Measurements from ENCODE around the gene OTOA. TPM values are rescaled to one million over a fixed set of nuclear protein-coding genes. Genes with fewer than 3 reads are reported as not detected.

OTOA gene
- total RNA-seq, 1 experiment from 2014 or later = 0.11 TPM

DNA sequence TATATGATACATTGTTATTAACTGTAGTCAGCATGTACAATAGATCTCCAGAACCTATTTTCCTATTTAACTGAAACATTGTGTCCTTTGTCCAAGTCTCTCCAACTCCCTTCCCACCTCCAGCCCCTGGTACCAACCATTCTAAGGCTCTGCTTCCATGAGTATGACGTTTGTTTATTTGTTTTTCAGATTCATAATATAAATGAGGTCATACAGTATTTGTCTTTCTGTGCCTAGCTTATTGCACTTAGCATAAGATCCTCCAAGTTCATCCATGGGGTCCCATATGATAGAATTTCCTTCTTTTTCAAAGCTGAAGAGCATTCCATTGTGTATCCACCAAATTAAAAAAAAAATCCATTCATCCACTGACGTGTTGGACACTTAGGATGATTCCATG, 39.4 kb downstream of the OTOA start:
- Histone ChIP-seq H3K4me2 (ENCODE audit: insufficient read depth, insufficient read length, low read length) (no peak overlapping the region), H3K4me1 (ENCODE audit: insufficient read depth, low read length) (peaks cover 2% of the 10 kb centered on the region; the same call in 1 of the 2 replicates), H3K18ac (ENCODE audit: insufficient read length, low read depth, low read length) (no peak overlapping the region), H3K9ac (ENCODE audit: extremely low read depth, insufficient read length, low read length) (no peak overlapping the region), H3K23me2 (ENCODE audit: insufficient read length, low read depth, low read length, poor library complexity, severe bottlenecking) (no peaks in the 10 kb centered on the region), H2BK20ac (ENCODE audit: low read depth, low read length, poor library complexity, severe bottlenecking) (no peak overlapping the region), H3K79me1 (ENCODE audit: insufficient read depth, low read depth, low read length, poor library complexity, severe bottlenecking) (no peaks in the 10 kb centered on the region), H3K27me3 (ENCODE audit: insufficient read depth, low read length) (no peaks in the 10 kb centered on the region), H2BK15ac (ENCODE audit: low read depth, low read length) (no peak overlapping the region), H3K14ac (ENCODE audit: insufficient read depth, low read length) (no peak overlapping the region), H3K56ac (ENCODE audit: insufficient read length, low read depth, low read length) (no peak overlapping the region), H2BK5ac (ENCODE audit: insufficient read length, low read length) (no peak overlapping the region), H3K27ac (ENCODE audit: insufficient read length, low read depth, low read length) (no peak overlapping the region), H4K91ac (ENCODE audit: insufficient read length, low read depth, low read length) (no peak overlapping the region), H4K8ac (replicated peaks; ENCODE audit: insufficient read length, low read depth, low read length) (no peak overlapping the region), H2AFZ (ENCODE audit: low read length) (no peak overlapping the region), H4K5ac (ENCODE audit: insufficient read length, low read depth, low read length) (no peak overlapping the region), H4K20me1 (ENCODE audit: control insufficient read depth, insufficient read depth, insufficient read length) (no peaks in the 10 kb centered on the region), H2BK12ac (ENCODE audit: insufficient read length, low read depth, low read length) (no peak overlapping the region), H2AK5ac (ENCODE audit: insufficient read length, low read length) (no peak overlapping the region), H3K79me2 (ENCODE audit: insufficient read depth, low read length) (no peaks in the 10 kb centered on the region), H3K4ac (ENCODE audit: low read depth, low read length) (no peak overlapping the region), H3K9me3 (ENCODE audit: control insufficient read depth, low read depth, low read length) (no peaks in the 10 kb centered on the region), H3K23ac (ENCODE audit: insufficient read length, low read depth, low read length) (no peak overlapping the region), H3T11ph (ENCODE audit: low read length) (no peak overlapping the region), H2BK120ac (ENCODE audit: low read depth, low read length, poor library complexity, severe bottlenecking) (no peak overlapping the region)
- no peaks in the 10 kb centered on the region for H3K27me3 Mint-ChIP-seq (ENCODE audit: low read depth)
- H3K4me1 Mint-ChIP-seq = peaks cover 6 to 13% of the 10 kb centered on the region in 2 experiments
- no peaks in the 10 kb centered on the region for H3K36me3 Mint-ChIP-seq (ENCODE audit: insufficient read depth in 1 of 3, low read depth in 3 of 3)
- TF ChIP-seq, protein P1, sequence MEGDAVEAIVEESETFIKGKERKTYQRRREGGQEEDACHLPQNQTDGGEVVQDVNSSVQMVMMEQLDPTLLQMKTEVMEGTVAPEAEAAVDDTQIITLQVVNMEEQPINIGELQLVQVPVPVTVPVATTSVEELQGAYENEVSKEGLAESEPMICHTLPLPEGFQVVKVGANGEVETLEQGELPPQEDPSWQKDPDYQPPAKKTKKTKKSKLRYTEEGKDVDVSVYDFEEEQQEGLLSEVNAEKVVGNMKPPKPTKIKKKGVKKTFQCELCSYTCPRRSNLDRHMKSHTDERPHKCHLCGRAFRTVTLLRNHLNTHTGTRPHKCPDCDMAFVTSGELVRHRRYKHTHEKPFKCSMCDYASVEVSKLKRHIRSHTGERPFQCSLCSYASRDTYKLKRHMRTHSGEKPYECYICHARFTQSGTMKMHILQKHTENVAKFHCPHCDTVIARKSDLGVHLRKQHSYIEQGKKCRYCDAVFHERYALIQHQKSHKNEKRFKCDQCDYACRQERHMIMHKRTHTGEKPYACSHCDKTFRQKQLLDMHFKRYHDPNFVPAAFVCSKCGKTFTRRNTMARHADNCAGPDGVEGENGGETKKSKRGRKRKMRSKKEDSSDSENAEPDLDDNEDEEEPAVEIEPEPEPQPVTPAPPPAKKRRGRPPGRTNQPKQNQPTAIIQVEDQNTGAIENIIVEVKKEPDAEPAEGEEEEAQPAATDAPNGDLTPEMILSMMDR (conservative IDR thresholded peaks at IDR 0.05) = no peak
- no CpG with 5 or more reads among the region's 2 CpGs for WGBS (ENCODE audit: extremely low coverage, insufficient read length, low lambda C conversion rate)
- no peak overlapping the region for H3K4me3 Mint-ChIP-seq
- no peak for DNase-seq
- H3K9me3 Mint-ChIP-seq = no peaks in the 10 kb centered on the region; a peak in 2 of 5 replicates
- no peak overlapping the region for H3K27ac Mint-ChIP-seq

All from H9 (cell line).